Body of pancreas (tissue), 4 donors: ENCODE data around the gene USP49. TPM values are rescaled to one million over a fixed set of nuclear protein-coding genes. Genes with fewer than 3 reads are reported as not detected.
"Not testable (repeated sequence)": the region's sequence is repeated elsewhere in the genome, so short reads cannot be mapped to it uniquely, and the experiment has no call there.

Source experiments
- ATAC-seq: fragments of 150-250 bp; one replicate; pipeline ENCODE4 v1.9.1; 2016
- DNase-seq, 4 donors: peaks; one replicate each; pipeline ENCODE4 v3.0.0-alpha.2; 2019
- H3K27ac ChIP-seq, 4 donors: fragments of 200-600 bp; sonication (generic); 1 replicate in 3 of 4; 2 replicates in 1 of 4; pipeline versions ENCODE4 v1.5.1 to v1.6.1; 2016 to 2019; ENCODE audit warnings: mild to moderate bottlenecking in 1 of 4, mixed read lengths in 1 of 4, moderate library complexity in 1 of 4
- H3K27me3 ChIP-seq, 2 donors: fragments of 200-600 bp; sonication (generic); one replicate each; pipeline ENCODE4 v1.6.0; 2016; ENCODE audit warnings: mild to moderate bottlenecking in 1 of 2
- H3K36me3 ChIP-seq, 2 donors: fragments of 200-600 bp; sonication (generic); replicated peaks in 1 of 2; 2 replicates each; pipeline ENCODE4 v1.5.1; 2016; ENCODE audit warnings: low read depth in 2 of 2; ENCODE audit not compliant: insufficient read depth in 1 of 2
- H3K4me1 ChIP-seq: fragments of 200-600 bp; sonication (generic); one replicate; pipeline ENCODE4 v1.6.0; 2016
- H3K4me3 ChIP-seq, 2 donors: fragments of 200-600 bp; sonication (generic); 1 replicate in 1 of 2; 2 replicates in 1 of 2; pipeline ENCODE4 v1.5.1; 2016 to 2019
- H3K9me3 ChIP-seq, 3 donors: fragments of 200-600 bp; sonication (generic); 1 replicate in 2 of 3; 2 replicates in 1 of 3; pipeline ENCODE4 v1.5.1; 2016
- POLR2A ChIP-seq, 3 donors: fragments of 450-650 bp; IDR thresholded peaks; one replicate each; pipeline ENCODE4 v1.6.1; 2016; ENCODE audit warnings: antibody characterized with exemption in 3 of 3, mild to moderate bottlenecking in 2 of 3
- WGBS, 2 donors: methylation state at CpG; one replicate each; pipeline ENCODE4 v1.1.5; 2017; 5-methylcytosine and 5-hydroxymethylcytosine counted together
- intact Hi-C: fragments of 100-400 bp; cut with DNase I; formaldehyde crosslinking; loops from one replicate; pipeline ENCODE4 v1.15.1; 2023
- total RNA-seq, 2 donors: library from RNA; depleted of rRNA; stranded (reverse); fragments of >200 nt; gene quantifications; one replicate each; pipeline ENCODE4 v1.1.0, GENCODE V29; 2016
- TF ChIP-seq, protein P1 (sequence below), 7 experiments: fragments of 450-650 bp in 4 of 7; fragments of 200-600 bp in 3 of 7; sonication (generic) in 3 of 7; IDR thresholded peaks; one replicate each; pipeline ENCODE4 v1.5.1; 2016 to 2019; ENCODE audit warnings: antibody characterized with exemption in 7 of 7

USP49 gene
- total RNA-seq, 2 donors from 2014 or later, result 3.3 to 5.2 TPM

DNA sequence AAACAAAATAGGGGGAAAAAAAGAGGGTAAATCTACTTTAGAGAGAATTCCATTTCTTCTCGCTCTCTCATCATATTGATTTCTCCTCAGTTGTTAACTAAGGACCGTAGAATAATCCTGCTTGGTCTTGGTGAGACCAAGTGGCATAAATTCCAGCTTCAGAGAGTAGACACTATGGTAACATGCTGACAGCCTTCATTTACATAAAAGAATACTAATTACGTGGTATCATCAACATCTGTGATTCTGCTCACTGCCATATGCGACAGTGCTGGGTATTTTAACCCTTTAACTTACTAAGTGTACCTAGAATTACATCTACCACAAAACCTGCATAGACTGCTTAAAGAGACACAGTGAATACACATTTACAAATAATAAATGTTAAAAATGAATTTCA lies 80.5 kb downstream of the USP49 start:
- 68 to 69% methylated on average over 4 of the region's 4 CpGs for WGBS, 2 donors
- intact Hi-C loops, result no loop called here
- no peak for ATAC-seq
- Histone ChIP-seq H3K27ac (no peak overlapping the region), H3K9me3 (no peaks in the 10 kb centered on the region), H3K4me1 (no peaks in the 10 kb centered on the region), H3K36me3 (no peaks in the 10 kb centered on the region), H3K4me3 (no peak overlapping the region), H3K27me3 (no peaks in the 10 kb centered on the region)
- no peak for DNase-seq
- TF ChIP-seq, protein P1, sequence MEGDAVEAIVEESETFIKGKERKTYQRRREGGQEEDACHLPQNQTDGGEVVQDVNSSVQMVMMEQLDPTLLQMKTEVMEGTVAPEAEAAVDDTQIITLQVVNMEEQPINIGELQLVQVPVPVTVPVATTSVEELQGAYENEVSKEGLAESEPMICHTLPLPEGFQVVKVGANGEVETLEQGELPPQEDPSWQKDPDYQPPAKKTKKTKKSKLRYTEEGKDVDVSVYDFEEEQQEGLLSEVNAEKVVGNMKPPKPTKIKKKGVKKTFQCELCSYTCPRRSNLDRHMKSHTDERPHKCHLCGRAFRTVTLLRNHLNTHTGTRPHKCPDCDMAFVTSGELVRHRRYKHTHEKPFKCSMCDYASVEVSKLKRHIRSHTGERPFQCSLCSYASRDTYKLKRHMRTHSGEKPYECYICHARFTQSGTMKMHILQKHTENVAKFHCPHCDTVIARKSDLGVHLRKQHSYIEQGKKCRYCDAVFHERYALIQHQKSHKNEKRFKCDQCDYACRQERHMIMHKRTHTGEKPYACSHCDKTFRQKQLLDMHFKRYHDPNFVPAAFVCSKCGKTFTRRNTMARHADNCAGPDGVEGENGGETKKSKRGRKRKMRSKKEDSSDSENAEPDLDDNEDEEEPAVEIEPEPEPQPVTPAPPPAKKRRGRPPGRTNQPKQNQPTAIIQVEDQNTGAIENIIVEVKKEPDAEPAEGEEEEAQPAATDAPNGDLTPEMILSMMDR (IDR thresholded peaks at IDR 0.05), result no peak
- TF ChIP-seq POLR2A (IDR thresholded peaks at IDR 0.05), result no peak

DNA sequence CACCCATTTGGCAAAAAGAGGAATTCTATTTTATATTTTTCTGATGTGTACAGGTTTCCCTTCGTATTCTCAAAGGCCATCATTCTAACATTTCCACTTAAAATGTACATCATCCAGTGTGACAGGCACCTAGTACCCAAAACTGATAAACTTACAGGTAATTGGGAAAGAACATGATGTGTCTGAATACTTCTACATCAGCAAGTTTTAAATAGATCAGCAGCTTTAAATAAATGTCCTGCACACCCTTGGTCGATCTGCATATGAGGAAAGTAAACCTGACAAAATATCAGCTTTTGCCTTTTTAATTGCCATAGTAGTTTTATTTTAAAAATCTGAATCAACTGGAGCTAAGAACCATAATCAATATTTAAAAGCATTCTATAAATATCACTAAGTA lies 81.2 kb downstream of the USP49 start:
- DNase-seq (no peak), ATAC-seq (no peak)
- intact Hi-C loops, result no loop called here
- no peaks in the 10 kb centered on the region for H3K27me3 ChIP-seq
- H3K9me3 ChIP-seq, result no peaks in the 10 kb centered on the region
- no peak overlapping the region for H3K27ac ChIP-seq
- no peaks in the 10 kb centered on the region for H3K4me1 ChIP-seq
- TF ChIP-seq, protein P1 (IDR thresholded peaks at IDR 0.05), result no peak
- no peak for TF ChIP-seq POLR2A (IDR thresholded peaks at IDR 0.05)
- H3K36me3 ChIP-seq, result no peaks in the 10 kb centered on the region
- no peak overlapping the region for H3K4me3 ChIP-seq
- WGBS, 2 donors, result 77 to 78% methylated on average over 2 of the region's 2 CpGs

DNA sequence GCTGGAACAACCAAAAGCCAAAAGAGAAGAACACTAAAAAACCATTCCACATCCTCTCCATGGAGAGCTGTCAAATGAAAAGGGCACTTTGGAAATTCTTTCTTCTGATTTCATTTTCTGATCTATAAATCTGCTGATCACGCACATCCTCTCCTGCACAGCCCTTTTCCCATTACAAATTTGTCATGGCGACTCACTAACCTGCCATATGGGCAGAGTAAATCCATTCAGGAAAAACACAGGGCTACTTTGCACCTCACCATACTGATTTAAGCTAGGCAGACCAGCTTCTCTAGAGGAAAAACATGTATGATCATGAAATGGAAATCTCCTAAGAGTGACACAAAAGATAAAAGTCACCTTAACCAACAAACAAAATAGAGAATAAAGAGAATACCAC lies 81.7 kb downstream of the USP49 start:
- Histone ChIP-seq H3K4me1 (no peaks in the 10 kb centered on the region), H3K36me3 (no peaks in the 10 kb centered on the region), H3K27ac (no peak overlapping the region), H3K9me3 (no peaks in the 10 kb centered on the region), H3K27me3 (no peaks in the 10 kb centered on the region), H3K4me3 (no peak overlapping the region)
- intact Hi-C loops, result no loop called here
- 79 to 94% methylated on average over 2 of the region's 2 CpGs for WGBS, 2 donors
- TF ChIP-seq, protein P1 (IDR thresholded peaks at IDR 0.05), result no peak
- TF ChIP-seq POLR2A (IDR thresholded peaks at IDR 0.05), result no peak
- no peak for ATAC-seq
- DNase-seq, result no peak

DNA sequence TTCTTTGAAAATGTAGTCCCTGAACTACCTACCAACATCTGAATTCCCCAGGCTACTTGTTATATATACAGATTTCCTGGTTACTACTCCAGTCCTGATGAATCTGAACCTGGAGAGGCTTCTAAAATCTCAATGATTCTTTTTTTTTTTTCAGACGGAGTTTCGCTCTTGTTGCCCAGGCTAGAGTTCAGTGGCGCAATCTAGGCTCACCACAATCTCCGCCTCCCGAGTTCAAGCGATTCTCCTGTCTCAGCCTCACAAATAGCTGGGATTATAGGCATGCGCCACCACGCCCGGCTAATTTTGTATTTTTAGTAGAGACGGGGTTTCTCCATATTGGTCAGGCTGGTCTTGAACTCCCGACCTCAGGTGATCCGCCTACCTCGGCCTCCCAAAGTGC lies 83.2 kb downstream of the USP49 start:
- ATAC-seq, H3K27me3 ChIP-seq, H3K4me1 ChIP-seq, H3K36me3 ChIP-seq, H3K27ac ChIP-seq, H3K4me3 ChIP-seq, DNase-seq, intact Hi-C loops, H3K9me3 ChIP-seq: not testable (repeated sequence)
- WGBS, 2 donors, result 93 to 95% methylated on average over 13 of the region's 13 CpGs

- Histone ChIP-seq H3K4me1 (no peaks in the 10 kb centered on the region), H3K4me3 (no peak overlapping the region), H3K27ac (no peak overlapping the region), H3K27me3 (no peaks in the 10 kb centered on the region), H3K9me3 (no peaks in the 10 kb centered on the region), H3K36me3 (no peaks in the 10 kb centered on the region)
- ATAC-seq (no peak), DNase-seq (no peak)
- 93 to 99% methylated on average over 3 of the region's 3 CpGs for WGBS, 2 donors
- TF ChIP-seq, protein P1 (IDR thresholded peaks at IDR 0.05), result no peak
- TF ChIP-seq POLR2A (IDR thresholded peaks at IDR 0.05), result no peak
- intact Hi-C loops, result no loop called here
These were observed 84.1 kb downstream of the USP49 start for GRCh38 chr6:41811095-41811494.
